SU-DHL-6 (cell line): ENCODE results near the gene ZDHHC1.

Experiments
- H2AFZ ChIP-seq: fragments of 200-600 bp; sonication (generic); 2 replicates; pipeline ENCODE4 v1.6.1; 2014; ENCODE audit warnings: low read depth, mild to moderate bottlenecking, moderate library complexity, mixed read lengths, antibody characterized with exemption, low read length; ENCODE audit not compliant: severe bottlenecking
- H3F3A ChIP-seq: fragments of 200-600 bp; shearing (Covaris generic); 2 replicates; pipeline ENCODE4 v1.6.0; 2016; ENCODE audit warnings: antibody characterized with exemption, mild to moderate bottlenecking; ENCODE audit not compliant: insufficient read depth
- H3K27ac ChIP-seq: fragments of 200-600 bp; sonication (generic); 2 replicates; pipeline ENCODE4 v1.5.1; 2016; ENCODE audit warnings: low read depth, mild to moderate bottlenecking, low read length, moderate library complexity, mixed read lengths
- H3K27me3 ChIP-seq: fragments of 200-600 bp; sonication (generic), shearing (Covaris generic); 2 replicates; pipeline ENCODE4 v1.6.0; 2014; ENCODE audit warnings: mild to moderate bottlenecking, low read length
- H3K36me3 ChIP-seq: fragments of 200-600 bp; sonication (generic); 2 replicates; pipeline ENCODE4 v1.6.1; 2014; ENCODE audit warnings: mild to moderate bottlenecking, low read length, mixed read lengths
- H3K4me2 ChIP-seq: fragments of 300-600, 200-600 bp; shearing (Covaris generic), sonication (generic); 2 replicates; pipeline ENCODE4 v1.6.0; 2014; ENCODE audit warnings: low read length, low read depth, mild to moderate bottlenecking; ENCODE audit not compliant: poor library complexity, severe bottlenecking
- H3K4me3 ChIP-seq: fragments of 200-600 bp; sonication (generic); 2 replicates; pipeline ENCODE4 v1.5.1; 2014; ENCODE audit warnings: antibody characterized with exemption, low read length, mild to moderate bottlenecking, mixed read lengths; ENCODE audit not compliant: insufficient read depth, poor library complexity, severe bottlenecking
- H3K79me2 ChIP-seq: fragments of 200-600 bp; sonication (generic); 2 replicates; pipeline ENCODE4 v1.6.1; 2014; ENCODE audit warnings: mild to moderate bottlenecking, low read length, moderate library complexity; ENCODE audit not compliant: insufficient read depth
- H3K9ac ChIP-seq: fragments of 200-600 bp; sonication (generic); 2 replicates; pipeline ENCODE4 v1.7.0; 2014; ENCODE audit warnings: mild to moderate bottlenecking, low read length
- H3K9me2 ChIP-seq: fragments of 200-600 bp; sonication (generic); replicated peaks from 2 replicates; pipeline ENCODE4 v1.6.1; 2014; ENCODE audit warnings: low read length; ENCODE audit not compliant: insufficient read depth
- H3K9me3 ChIP-seq: fragments of 200-600 bp; sonication (generic); 2 replicates; pipeline ENCODE4 v1.6.1; 2014; ENCODE audit warnings: low read length, mixed read lengths; ENCODE audit not compliant: insufficient read depth
- H4K20me1 ChIP-seq: fragments of 200-600 bp; sonication (generic); 2 replicates; pipeline ENCODE4 v1.6.1; 2014; ENCODE audit warnings: low read depth, mild to moderate bottlenecking, antibody characterized with exemption, low read length, moderate library complexity, mixed read lengths
- CTCF ChIP-seq: fragments of 200-600 bp; sonication (generic); IDR thresholded peaks from one replicate; pipeline ENCODE4 v1.5.1; 2017; ENCODE audit warnings: antibody characterized with exemption, mild to moderate bottlenecking, low read length, moderate library complexity; ENCODE audit not compliant: insufficient read depth, poor library complexity, severe bottlenecking
- EZH2phosphoT487 ChIP-seq: fragments of 200-600 bp; sonication (generic), shearing (Covaris generic); conservative IDR thresholded peaks from 2 replicates; pipeline ENCODE4 v1.6.1; 2018; ENCODE audit warnings: mild to moderate bottlenecking, antibody characterized with exemption, low read length, moderate library complexity, mixed read lengths

Gene ZDHHC1

GRCh38 chr16:67394155-67395104 is 21.8 kb downstream of the ZDHHC1 start:
- Histone ChIP-seq H3K4me2 (no peak overlapping the region), H3K9me2 (no peaks in the 10 kb centered on the region), H4K20me1 (no peaks in the 10 kb centered on the region), H3K79me2 (no peaks in the 10 kb centered on the region), H3K9ac (no peak overlapping the region), H3F3A (no peaks in the 10 kb centered on the region), H3K27ac (no peak overlapping the region), H3K9me3 (no peaks in the 10 kb centered on the region), H2AFZ (no peak overlapping the region), H3K4me3 (no peak overlapping the region), H3K36me3 (no peaks in the 10 kb centered on the region), H3K27me3 (no peaks in the 10 kb centered on the region)
- TF ChIP-seq EZH2phosphoT487 (no peak), CTCF (no peak)

- Histone ChIP-seq H3K79me2 (no peaks in the 10 kb centered on the region), H3K27ac (no peak overlapping the region), H3K27me3 (no peaks in the 10 kb centered on the region), H3K4me2 (no peak overlapping the region), H3F3A (no peaks in the 10 kb centered on the region), H4K20me1 (no peaks in the 10 kb centered on the region), H3K9me3 (no peaks in the 10 kb centered on the region), H3K4me3 (no peak overlapping the region), H3K9me2 (no peaks in the 10 kb centered on the region), H3K36me3 (no peaks in the 10 kb centered on the region), H2AFZ (no peak overlapping the region), H3K9ac (no peak overlapping the region)
- TF ChIP-seq EZH2phosphoT487 (no peak), CTCF (no peak)
Observed at GRCh38 chr16:67393788-67394154, 22.5 kb downstream of the ZDHHC1 start.

- Histone ChIP-seq H3K9ac (no peak within 1 kb of the TSS), H4K20me1 (no peaks in the 10 kb centered on the region), H2AFZ (no peak within 1 kb of the TSS), H3F3A (no peaks in the 10 kb centered on the region), H3K4me3 (no peak within 1 kb of the TSS), H3K36me3 (no peaks in the 10 kb centered on the region), H3K4me2 (no peak within 1 kb of the TSS), H3K9me3 (no peaks in the 10 kb centered on the region), H3K9me2 (no peaks in the 10 kb centered on the region), H3K79me2 (no peaks in the 10 kb centered on the region), H3K27ac (no peak within 1 kb of the TSS), H3K27me3 (no peaks in the 10 kb centered on the region)
- TF ChIP-seq EZH2phosphoT487 (no peak), CTCF (no peak)
Observed at GRCh38 chr16:67393111-67393787, 23.0 kb downstream of the ZDHHC1 start, which contains the start of gene TPPP3. Gene TPPP3, minus strand, starts transcription at chr16:67393498. Its CDS starts 2,387 bp downstream, at chr16:67391111.
